ENCODE results near the gene CLMN.
"Not testable (repeated sequence)": the region's sequence is repeated elsewhere in the genome, so short reads cannot be mapped to it uniquely, and the experiment has no call there.

Gene CLMN

DNA sequence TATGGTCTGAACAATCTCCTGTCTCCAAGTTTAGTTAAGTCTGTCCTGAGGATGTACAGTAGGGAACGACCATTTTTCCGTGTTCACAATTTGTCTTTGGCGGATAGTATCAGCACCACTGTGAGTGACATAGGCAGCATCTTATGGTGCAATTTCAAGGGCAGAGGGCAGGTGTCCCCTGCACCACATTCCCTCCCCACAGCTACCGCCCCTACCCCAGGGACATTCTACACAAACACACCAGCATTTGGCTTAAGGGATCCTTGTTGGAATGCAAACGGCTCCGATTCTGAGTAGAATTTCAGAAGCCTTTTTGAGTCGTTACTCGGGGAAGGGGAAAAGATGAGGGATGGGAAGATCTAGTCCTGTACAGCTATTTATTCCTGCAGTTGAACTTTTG is 137.3 kb downstream of the CLMN start:
- no peak for DNase-seq (ENCODE audit: low read depth)
- no peak for TF ChIP-seq CTCF (IDR thresholded peaks at IDR 0.05; ENCODE audit: low read length, missing control alignments)
- H3K4me3 ChIP-seq (replicated peaks; ENCODE audit: low read depth, low read length): no peak overlapping the region

DNA sequence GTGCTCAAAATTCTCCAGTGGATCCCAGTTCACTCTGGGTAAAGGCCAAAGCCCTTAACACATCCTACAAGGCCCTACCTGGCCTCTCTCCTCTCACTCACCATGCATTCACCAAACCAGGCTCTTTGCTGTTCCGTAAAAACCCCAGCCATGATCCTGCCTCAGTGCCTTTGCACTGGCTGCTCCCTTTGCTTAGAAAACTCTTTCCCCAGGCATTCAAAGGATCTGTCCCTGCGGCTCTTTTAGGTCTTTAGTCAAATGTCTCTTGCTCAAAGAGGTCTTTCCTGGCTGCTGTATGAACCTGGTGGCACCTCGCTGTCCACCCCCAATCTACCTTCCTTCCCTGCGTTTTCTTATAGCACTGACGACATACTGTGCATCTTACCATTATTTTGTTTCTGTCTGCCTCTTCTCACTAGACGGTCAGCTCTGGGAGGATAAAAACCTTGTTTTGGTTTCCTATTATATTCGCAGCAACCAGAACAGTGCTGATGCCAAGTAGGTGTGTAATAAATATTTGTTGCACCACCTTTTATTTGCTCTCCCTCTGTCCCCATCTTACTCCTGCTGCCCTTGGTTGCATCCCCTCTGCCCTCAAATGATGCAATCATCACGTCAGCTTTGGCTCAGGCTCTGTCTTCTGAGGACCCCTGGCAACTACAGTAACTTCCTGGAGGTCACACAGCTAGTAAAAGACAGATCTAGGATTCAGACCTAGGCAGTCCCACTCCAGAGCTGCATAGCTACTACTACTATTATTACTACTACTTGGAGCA is 138.6 kb downstream of the CLMN start:
- no peak overlapping the region for H3K4me3 ChIP-seq (replicated peaks; ENCODE audit: low read depth, low read length)
- peak; percentile 64 for DNase-seq (ENCODE audit: low read depth)
- no peak for TF ChIP-seq CTCF (IDR thresholded peaks at IDR 0.05; ENCODE audit: low read length, missing control alignments)

DNA sequence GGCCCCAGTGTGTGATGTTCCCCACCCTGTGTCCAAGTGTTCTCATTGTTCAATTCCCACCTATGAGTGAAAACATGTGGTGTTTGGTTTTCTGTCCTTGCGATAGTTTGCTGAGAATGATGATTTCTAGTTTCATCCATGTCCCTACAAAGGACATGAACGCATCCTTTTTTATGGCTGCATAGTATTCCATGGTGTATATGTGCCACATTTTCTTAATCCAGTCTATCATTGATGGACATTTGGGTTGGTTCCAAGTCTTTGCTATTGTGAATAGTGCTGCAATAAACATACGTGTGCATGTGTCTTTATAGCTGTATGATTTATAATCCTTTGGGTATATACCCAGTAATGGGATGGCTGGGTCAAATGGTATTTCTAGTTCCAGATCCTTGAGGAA is 144.0 kb downstream of the CLMN start:
- DNase-seq (ENCODE audit: low read depth): not testable (repeated sequence)

GRCh38 chr14:95174184-95174792 is 145.4 kb downstream of the CLMN start:
- peak; percentile 58 for DNase-seq (ENCODE audit: low read depth)
- H3K4me3 ChIP-seq (replicated peaks; ENCODE audit: low read depth, low read length): no peak overlapping the region
- TF ChIP-seq CTCF (IDR thresholded peaks at IDR 0.05; ENCODE audit: low read length, missing control alignments): peak; percentile 49

More for the DNA sequence above, 144.0 kb downstream of the CLMN start:
- H3K4me3 ChIP-seq (replicated peaks; ENCODE audit: low read depth, low read length): not testable (repeated sequence)

GRCh38 chr14:95173518-95173917 is 146.2 kb downstream of the CLMN start:
- no peak for TF ChIP-seq CTCF (IDR thresholded peaks at IDR 0.05; ENCODE audit: low read length, missing control alignments)
- no peak for DNase-seq (ENCODE audit: low read depth)

GRCh38 chr14:95167177-95167576 is 152.5 kb downstream of the CLMN start:
- H3K4me3 ChIP-seq (replicated peaks; ENCODE audit: low read depth, low read length): no peak overlapping the region
- no peak for DNase-seq (ENCODE audit: low read depth)
- no peak for TF ChIP-seq CTCF (IDR thresholded peaks at IDR 0.05; ENCODE audit: low read length, missing control alignments)

More at GRCh38 chr14:95173518-95173917, 146.2 kb downstream of the CLMN start:
- no peak overlapping the region for H3K4me3 ChIP-seq (replicated peaks; ENCODE audit: low read depth, low read length)

GRCh38 chr14:95165517-95165916 is 154.2 kb downstream of the CLMN start:
- no peak for DNase-seq (ENCODE audit: low read depth)
- H3K4me3 ChIP-seq (replicated peaks; ENCODE audit: low read depth, low read length): no peak overlapping the region
- TF ChIP-seq CTCF (IDR thresholded peaks at IDR 0.05; ENCODE audit: low read length, missing control alignments): no peak
